Frontal cortex (tissue), 4 donors: Measurements from ENCODE around the gene TBX4. TPM values are rescaled to one million over a fixed set of nuclear protein-coding genes. Genes with fewer than 3 reads are reported as not detected.
"Not testable (repeated sequence)": the region's sequence is repeated elsewhere in the genome, so short reads cannot be mapped to it uniquely, and the experiment has no call there.

Source experiments
- DNase-seq, 2 donors: peaks; one replicate each; pipeline ENCODE4 v3.0.0; 2012; ENCODE audit warnings: low spot score in 2 of 2
- FAIRE-seq: peaks from 2 replicates; lab custom pipeline; 2012; peaks lifted over from hg19 to GRCh38; lab: Jason Lieb, UNC
- total RNA-seq: library from RNA; depleted of rRNA; stranded (reverse); fragments of >200 nt; gene quantifications from one replicate; pipeline ENCODE4 v1.2.3, GENCODE V29; 2014
- donor health status: control.
- donor health status: control.
- donor health status: control.

Gene TBX4
- total RNA-seq, 1 donor from 2014 or later = not detected

DNA sequence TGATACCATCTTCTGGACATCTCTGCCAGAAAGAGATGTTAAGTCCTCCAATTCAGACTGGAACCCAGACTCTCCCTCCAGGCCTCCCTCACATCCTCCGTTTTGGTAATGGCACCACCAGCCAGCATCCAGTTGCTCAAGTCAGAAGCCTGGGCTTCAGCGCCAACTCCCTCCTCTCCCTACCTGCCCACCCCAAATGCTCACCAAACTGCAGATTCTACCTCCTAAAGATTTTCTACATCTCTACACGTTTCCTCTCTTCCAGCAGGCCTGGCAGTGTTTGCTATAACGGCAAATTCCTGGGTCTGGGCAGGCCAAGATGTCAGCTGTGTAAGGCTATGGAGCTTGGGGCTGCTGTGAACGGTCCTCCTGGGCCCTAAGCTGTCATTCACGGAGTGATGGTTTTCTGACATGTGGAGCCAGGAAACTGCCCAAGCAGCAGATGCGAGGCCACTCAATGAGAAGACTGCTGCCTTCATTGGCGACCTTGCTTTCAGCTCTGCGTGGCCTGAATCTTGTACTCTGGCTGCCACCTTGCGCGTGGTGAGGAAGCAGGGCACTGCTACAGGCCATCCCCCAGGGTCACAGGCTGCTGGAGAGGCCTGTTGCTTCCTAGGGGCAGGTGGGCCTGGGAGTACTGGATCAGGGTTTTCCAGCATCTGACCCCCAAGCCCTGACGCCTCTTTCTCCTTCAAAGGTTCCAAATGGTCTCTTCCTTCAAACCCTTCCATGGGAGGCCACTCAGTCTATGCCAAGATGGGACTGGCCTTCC is 37.7 kb downstream of the TBX4 start:
- FAIRE-seq (no peak), DNase-seq (no peak)

DNA sequence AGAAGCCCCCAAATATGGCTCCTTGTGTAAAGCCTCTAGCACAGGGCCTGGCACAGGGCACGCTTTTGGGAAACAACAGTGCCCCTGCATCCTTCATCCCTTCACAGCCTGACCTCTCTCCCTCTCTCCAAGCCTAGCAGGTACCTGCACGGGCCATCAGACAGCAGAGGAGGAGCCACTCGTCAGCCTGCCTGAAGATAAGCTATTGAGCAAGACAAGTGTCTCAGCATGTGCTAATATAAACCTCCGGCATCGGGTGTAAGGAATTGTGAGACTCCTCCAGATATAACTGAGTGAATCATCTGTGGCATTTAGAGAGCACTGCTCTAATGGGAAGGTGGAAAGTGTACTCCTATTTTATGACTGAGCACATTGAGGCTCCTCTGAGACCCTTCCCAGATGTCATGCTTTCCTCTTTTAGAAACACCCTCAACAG is 38.3 kb downstream of the TBX4 start:
- FAIRE-seq (no peak), DNase-seq (no peak)

DNA sequence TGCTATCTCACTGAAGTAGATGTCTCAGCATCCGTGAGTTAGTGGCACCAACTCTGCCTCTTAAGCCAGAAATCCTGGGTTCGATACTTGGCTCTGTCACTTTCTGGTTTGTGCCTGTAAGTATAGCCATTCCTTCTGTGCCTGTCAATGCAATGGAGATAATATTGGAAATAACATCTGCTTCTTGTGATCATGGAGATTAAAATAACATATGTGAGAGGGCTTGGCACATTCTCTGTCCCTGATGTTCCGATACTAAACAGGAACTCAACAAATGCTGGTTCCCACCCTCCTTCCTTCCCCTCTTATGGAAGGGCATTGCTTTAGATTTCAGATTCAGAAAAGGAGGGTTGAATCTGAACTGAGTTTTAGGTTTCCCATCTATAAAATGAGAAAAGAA is 39.8 kb downstream of the TBX4 start:
- DNase-seq = no peak
- no peak for FAIRE-seq

DNA sequence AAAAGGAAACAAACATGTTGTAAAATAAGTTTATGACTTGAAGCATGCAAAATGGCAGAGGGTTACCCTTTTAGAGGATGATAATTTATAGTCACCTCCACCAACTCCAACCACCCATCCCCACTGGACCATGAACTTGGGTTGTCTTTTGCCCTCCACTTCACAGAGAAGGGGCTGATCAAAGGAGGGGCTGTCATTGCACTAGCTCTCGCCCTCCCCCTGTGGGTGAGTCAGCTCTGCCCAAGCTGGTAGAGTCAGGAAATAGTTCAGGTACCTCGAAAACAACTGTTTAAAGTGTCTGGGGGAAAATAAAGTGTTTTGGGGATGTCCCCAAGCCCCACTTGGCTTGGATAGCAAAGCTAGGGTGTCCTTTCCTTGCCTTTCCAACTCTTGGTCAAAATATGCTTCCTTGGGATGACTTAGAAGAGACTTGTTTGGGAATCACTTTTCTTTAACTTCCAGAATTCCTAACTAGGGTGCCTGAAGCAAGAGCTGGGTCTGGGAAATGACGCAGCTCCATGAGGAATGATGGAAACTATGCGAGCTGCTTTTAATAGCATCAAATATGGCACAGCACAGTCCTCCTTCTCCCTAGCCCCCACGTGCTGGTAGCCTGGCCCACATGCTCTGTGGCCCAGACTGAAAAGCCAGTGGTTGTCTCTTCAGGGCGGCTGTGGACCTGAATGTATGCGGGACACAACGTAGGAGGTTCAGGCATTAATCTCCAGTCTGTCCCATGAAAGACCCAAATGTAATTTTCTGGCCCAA is 40.7 kb downstream of the TBX4 start:
- DNase-seq (no peak), FAIRE-seq (no peak)

DNA sequence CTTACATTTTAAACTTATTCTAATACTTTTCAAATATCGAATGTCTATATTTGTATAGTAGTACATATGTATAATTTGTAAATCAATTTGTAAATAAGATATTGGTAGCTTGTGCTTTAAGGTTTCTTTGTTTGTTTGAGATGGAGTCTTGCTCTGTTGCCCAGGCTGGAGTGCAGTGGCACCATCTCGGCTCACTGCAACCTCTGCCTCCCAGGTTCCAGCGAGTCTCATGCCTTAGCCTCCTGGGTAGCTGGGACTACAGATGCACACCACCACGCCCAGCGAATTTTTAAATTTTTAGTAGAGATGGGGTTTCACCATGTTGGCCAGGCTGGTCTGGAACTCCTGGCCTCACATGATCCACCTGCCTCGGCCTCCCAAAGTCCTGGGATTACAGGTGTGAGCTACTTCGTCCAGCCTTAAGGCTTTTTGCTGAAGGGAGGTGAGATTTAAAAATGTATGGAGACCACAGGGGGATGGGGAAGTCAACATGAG is 41.7 kb downstream of the TBX4 start:
- not testable (repeated sequence) for FAIRE-seq

DNA sequence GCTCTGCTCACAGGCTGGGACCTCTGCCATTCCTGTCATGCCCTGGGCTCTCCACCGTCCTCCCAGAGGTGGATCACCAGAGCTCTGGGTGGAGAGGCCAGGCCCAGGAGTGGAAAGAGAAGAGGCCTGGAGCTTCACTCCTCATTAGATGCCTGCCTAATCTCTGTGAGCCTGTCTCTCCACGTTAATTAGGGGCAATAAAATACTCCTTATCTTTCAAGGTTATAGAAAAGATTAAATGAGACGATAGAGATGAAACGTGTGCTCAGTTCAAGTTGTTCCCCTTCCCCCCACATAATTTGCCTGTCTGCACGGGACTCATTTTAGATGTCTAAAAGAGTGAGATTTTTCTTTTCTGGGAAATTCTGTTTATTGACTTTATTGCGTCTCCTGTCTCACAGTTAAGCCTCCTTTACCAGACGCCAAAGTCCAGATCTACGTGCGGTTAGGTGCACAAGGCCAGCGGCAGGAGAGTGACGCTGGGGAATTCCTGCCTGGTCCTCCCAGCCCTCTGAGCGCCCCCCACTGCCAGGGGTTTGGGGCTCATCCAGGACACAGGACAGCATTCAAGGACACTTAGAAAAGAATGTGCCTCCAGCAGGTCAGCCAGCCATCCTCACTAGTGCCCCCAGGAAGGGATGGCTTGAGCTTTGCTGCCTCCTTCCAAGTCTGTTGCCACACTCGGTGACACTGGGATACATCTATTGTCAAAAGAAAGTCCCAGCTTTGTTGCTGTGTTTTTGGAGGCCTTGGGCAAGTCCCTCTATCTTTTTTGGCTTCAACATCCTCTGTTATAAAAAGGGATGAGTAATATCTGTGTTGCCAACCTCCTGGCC is 42.3 kb downstream of the TBX4 start:
- FAIRE-seq (no peak), DNase-seq (no peak)

More for the DNA sequence above, 41.7 kb downstream of the TBX4 start:
- DNase-seq = not testable (repeated sequence)

DNA sequence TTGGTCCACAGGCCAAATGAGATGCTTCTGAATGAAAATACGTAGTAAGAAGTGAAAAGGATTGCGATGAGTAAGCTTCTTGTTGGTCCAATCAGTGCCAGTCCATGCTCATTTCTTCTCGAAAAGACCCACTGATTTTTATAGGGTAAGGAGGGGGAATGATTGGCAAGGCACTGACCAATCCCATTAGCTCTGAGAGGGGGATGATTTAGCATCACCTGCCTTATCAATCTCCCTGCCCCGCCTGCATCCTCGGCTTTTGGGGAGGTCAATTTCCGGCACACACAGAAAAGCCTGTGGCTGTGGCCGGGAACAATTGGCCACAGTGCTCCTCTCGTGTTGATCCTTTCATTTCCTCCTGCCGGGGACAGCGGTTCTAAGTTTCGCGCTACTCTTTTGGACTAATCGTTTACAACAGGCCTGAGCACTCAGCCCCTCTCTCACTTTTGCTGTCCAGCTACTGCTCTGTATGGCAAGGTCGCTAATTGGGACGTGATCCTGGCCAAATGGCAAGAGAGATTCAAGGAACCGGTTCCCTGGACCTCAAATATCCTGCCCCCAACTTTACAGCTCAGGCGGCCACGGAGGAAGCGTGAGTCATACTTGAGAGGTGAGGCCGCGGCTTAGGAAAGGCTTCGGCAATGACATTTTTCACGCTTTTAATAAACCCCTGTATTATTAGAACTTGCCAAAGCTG is 43.1 kb downstream of the TBX4 start:
- DNase-seq = no peak
- no peak for FAIRE-seq

DNA sequence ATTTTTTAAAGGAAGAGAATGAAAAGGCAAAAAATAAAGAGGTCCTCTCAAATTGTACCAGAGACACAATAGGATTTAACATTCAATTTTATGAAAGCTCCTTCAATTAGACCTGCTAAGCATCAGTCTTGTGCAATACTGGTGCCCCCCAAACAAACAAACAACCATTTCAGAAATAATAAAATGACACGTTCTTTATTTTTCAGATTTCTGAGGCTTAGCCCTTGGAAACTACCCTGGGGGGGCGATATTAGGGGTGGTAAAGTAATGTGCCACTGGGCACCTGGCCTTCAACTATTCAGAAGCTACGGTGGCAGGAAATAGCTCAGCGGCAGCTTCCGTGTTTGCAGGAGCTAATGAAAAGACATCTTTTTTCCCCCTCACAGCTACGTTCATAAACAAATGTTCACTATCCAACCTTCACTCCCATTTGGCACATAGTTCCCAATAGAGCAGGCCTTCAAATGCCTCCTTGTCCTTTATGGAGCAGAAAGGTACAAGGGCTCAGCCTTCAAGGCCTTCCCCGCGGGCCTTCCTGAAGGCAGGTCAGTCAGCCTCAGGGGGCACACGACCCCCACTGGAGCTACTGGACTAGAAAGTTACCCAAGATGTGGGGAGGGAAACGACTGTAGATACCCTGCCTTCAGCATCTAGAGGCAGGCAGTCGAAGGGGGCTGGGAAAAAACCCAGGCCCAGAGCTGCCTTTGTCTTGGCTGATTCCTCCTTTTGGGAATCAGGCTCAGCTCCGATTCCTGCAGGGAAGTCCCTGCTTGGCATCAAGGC is 44.1 kb downstream of the TBX4 start:
- FAIRE-seq (no peak), DNase-seq (no peak)

DNA sequence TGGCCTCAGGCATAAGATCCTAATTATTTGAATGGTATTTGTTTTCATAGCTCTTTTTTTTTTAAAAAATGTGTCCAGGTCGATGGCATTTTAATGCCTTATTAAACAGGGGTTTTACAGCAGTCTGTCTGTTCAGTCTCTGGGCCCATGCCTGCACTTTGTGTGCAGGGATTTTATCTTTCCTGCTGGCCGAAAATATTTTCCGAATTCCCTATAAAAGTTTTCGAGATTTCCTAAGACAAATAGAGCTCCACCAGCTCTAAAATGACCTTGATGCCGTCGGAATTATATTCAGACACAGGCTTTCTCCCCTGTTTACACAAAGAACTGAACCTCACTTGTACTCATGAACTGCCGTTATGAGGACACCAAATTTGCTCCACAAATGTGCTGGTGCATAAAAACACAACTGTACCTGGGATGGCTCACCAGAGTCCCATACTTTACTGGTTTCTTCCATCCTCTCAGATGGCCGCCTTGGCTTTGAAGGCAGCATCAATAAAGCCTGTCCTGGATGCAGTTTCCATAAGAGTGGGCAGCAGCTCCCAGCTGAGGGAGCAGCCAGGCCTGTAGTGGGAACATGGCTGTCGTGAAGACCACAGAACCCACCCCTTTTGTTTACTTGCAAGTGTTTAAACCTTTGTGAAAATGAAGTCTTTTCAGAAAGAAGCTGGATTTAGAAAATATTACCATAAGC is 44.9 kb downstream of the TBX4 start:
- FAIRE-seq = no peak
- no peak for DNase-seq

DNA sequence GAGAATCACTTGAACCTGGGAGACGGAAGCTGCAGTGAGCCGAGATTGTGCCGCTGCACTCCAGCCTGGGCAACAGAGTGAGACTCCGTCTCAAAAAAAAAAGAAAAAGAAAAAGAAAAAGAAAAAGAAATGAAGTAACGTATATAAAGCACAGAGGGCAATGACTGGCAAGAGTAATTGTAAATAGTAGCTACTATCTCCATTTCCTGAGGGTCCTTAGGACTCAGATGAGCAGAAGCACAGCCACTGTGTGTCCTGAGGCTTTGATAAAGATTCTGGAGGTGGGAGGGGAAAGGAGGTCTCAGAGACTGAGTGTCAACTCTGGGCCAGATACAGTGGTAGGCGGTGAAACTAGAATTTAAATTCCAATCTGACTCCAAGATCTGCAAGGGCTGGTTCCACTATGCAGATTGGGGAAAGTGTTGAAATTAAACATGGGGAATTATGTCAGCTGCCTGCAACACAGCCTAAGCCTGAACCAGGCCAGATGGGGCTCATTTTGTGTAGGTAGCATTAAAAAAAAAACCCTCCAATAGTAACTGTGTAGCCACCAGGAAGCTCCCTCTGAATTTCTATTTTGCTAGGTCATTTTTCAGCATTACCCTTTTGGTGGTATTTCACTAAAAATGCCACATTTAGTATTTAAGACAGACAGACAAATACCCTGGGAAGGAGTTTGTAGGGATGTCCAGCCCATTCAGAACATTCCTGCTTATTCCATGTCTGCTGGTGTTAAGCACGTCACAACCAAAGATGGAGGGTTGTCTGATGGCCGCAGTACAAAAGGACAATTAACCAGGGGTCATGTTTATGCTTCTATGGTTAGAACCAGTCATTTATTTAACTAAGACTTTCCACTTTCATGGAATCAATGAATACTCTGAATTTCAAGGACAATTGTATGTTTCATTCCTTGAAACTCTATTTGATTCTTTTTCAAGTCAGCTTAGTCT is 46.1 kb downstream of the TBX4 start:
- DNase-seq (no peak), FAIRE-seq (no peak)

DNA sequence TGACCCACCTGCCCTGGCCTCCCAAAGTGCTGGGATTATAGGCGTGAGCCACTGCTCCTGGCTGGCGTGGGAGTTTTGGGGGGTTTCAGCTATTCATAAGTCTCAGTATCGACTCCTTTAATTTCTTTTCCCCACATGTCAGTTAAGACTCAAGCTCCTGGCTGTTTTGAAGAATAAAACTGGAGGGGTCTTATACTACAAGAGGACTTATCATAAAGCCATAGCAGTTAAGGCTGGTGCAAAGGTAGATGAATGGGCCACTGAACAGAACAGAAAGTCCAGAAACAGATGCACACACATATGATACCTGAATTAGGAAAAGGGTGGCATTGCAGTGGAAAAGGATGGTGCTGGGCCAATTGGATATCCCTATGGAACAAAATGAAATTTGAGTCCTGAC is 47.4 kb downstream of the TBX4 start:
- DNase-seq (no peak), FAIRE-seq (no peak)

DNA sequence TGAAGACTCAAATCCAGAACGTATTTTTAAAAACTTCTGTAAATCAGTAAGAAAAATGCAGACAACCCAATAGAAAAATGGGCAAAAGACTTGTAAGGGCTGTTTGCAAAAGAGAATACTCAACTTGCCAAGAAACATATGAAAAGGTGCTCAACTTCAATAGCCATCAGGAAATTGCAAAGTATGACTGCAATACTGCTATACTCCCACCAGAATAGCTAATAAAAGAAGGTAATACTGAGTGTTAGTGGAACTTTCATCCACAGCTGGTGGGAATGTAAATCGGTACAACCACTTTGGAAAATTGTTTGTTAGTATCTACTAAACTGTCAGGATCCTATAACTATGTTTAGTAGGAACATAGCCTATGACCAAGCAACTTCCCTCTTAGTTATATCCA is 48.1 kb downstream of the TBX4 start:
- no peak for FAIRE-seq

DNA sequence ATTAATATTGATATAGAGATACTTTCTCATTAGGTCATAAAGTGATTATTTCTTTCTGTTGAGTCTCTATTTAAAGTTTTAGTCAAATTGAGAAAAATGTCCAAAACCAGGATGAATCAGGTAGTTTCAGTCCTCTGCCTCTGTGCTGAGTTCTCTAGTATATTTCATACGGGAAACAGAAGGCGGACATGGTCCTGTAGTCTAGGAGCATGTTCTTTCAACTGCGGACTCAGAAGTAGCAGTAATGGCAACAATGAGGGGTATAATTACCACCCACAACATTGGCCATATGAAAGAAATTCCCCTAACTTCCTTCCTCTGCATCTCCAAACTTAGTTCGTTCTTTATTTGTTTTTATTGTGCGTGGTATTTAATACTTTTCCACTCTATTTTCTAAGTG is 50.1 kb downstream of the TBX4 start:
- DNase-seq (no peak), FAIRE-seq (no peak)

More for the DNA sequence above, 48.1 kb downstream of the TBX4 start:
- no peak for DNase-seq

DNA sequence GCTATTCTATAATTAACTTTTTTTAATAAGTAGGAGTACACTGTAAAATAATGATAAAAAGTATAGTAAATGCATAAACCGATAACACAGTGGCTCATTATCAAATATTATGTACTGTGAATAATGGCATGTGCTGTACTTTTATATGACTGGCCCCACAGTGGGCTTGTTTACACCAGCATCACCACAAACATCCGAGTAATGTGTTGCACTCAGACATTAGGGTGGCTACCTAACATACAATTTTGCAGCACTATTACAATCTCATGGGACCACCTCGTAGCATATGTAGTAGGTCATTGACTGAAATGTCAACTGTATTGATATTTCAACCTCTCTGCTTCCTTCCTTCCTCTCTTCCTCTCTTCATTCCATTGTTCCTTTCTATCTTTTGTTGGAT is 51.7 kb downstream of the TBX4 start:
- FAIRE-seq (no peak), DNase-seq (no peak)

DNA sequence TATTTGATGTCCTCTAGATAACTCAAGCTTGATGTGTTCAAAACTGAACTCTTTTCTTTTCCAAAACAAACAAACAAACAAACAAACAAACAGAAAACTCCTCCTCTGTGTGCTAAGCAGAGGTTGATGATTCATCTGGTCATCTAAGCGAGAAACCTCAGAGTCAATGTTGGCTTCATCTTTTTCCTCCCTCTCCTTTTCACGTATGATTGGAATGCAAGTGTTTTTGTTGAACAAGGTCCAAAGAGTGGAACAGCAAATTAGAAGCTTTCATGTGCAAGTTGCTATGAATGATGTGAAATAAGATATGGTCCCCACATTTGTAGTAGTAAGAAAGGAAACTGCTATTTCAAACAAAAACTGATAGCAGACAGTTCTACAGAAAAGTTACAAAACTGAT is 52.5 kb downstream of the TBX4 start:
- FAIRE-seq (no peak), DNase-seq (no peak)

DNA sequence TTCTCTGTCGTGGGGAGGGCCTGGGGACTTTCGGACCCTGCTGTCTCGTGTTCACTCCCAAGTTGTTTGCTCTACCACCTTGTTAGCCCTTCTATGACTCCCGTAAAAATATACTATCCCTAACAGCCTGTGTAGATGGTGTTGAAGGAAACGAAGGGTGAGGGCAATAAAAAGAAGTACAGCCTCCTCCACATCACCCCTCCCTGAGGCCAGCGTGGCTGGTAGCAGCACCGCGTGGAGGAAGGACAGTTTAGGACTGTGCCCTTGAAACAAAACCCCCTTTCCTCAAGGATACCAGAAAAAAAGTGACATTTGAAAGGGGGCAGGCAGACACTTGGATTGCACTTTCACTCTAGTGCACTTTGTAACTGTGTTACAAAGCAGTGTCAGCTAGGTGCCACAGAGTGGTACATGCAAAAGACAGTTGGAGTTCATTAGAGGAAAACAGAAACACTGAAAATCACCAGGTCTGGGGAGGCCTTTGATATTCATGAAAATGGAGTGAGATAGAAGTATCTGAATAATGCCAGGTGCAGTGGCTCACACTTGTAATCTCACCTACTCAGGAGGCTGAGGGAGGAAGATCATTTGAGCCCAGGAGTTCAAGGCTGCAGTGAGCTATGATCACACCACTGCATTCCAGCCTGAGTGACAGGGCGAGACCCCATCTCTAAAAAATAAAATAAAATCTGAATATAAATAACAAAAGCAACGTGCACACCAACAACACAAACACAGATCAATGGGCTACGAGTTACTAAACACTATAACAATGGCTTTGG is 53.8 kb downstream of the TBX4 start:
- DNase-seq = no peak
- FAIRE-seq = no peak
